Renal pelvis (tissue), 12 donors: ENCODE data around the gene ECE2. TPM values are rescaled to one million over a fixed set of nuclear protein-coding genes. Genes with fewer than 3 reads are reported as not detected.

Experiments
- DNase-seq: peaks from one replicate; pipeline ENCODE4 v3.0.0-alpha.2; 2013
- long read RNA-seq, 16 experiments: transcript quantifications; one replicate each; lab custom pipeline, GENCODE V29; 2026
- polyA plus RNA-seq, 3 donors: library from polyadenylated mRNA; unstranded; fragments of 120-200 nt; gene quantifications; one replicate each; pipeline ENCODE4 v1.2.1, GENCODE V29; 2013; ENCODE audit not compliant: insufficient read length in 3 of 3

ECE2 gene
- under 1 TPM in 2 of 3 donors, not detected in 1; 0.04 to 0.10 TPM for polyA plus RNA-seq
- long read RNA-seq, donor 1 = 0 reads
- long read RNA-seq, donor 2 = 0 reads
- long read RNA-seq, donor 3 = 0 reads
- long read RNA-seq, donor 4 = 0 reads
- long read RNA-seq, donor 5 = 0 reads
- long read RNA-seq, donor 6 = 0 reads
- long read RNA-seq, donor 7 = 0 reads
- long read RNA-seq, donor 8 = 0 reads
- long read RNA-seq, donor 9 = 0 reads
- long read RNA-seq, donor 10 = 0 reads
- long read RNA-seq, donor 11 = 0 reads
- long read RNA-seq, donor 12 = 0 reads
- long read RNA-seq, donor 13 = 0 reads
- long read RNA-seq, donor 14 = 0 reads
- long read RNA-seq, donor 15 = 0 reads
- long read RNA-seq, donor 16 = 0 reads

- no peak for DNase-seq
Measured at GRCh38 chr3:184275961-184276910, at the start of gene ECE2. Gene ECE2, plus strand, starts transcription at chr3:184276022. Its CDS starts 132 bp downstream, at chr3:184276154.

- DNase-seq = no peak
Measured at GRCh38 chr3:184227481-184227935, 48.3 kb upstream of the ECE2 start.

- DNase-seq = no peak
Measured at GRCh38 chr3:184228376-184229137, 47.3 kb upstream of the ECE2 start.

GRCh38 chr3:184229394-184230080 lies 46.3 kb upstream of the ECE2 start, which contains the start of gene VWA5B2:
Gene VWA5B2, plus strand, starts transcription at chr3:184229585. Its CDS starts 944 bp downstream, at chr3:184230529.
- DNase-seq = no peak

- no peak for DNase-seq
Measured at GRCh38 chr3:184230081-184230602, 45.7 kb upstream of the ECE2 start.

GRCh38 chr3:184230603-184231528 lies 45.0 kb upstream of the ECE2 start:
- DNase-seq = no peak

GRCh38 chr3:184231671-184232070 lies 44.2 kb upstream of the ECE2 start:
- DNase-seq = no peak

GRCh38 chr3:184233127-184233843 lies 42.5 kb upstream of the ECE2 start:
- no peak for DNase-seq

GRCh38 chr3:184234224-184234623 lies 41.6 kb upstream of the ECE2 start:
- DNase-seq = no peak

- no peak for DNase-seq
Measured at GRCh38 chr3:184234671-184235380, 41.0 kb upstream of the ECE2 start.

GRCh38 chr3:184235381-184236032 lies 40.3 kb upstream of the ECE2 start:
- no peak for DNase-seq

- no peak for DNase-seq
Measured at GRCh38 chr3:184236033-184236410, 39.8 kb upstream of the ECE2 start.

- no peak for DNase-seq
Measured at GRCh38 chr3:184236636-184237035, 39.2 kb upstream of the ECE2 start.

- DNase-seq = no peak
Measured at GRCh38 chr3:184237211-184237610, 38.6 kb upstream of the ECE2 start.

GRCh38 chr3:184237807-184238206 lies 38.0 kb upstream of the ECE2 start:
- no peak for DNase-seq

GRCh38 chr3:184238246-184238818 lies 37.5 kb upstream of the ECE2 start:
- no peak for DNase-seq

GRCh38 chr3:184239221-184239620 lies 36.6 kb upstream of the ECE2 start:
- DNase-seq = no peak

GRCh38 chr3:184239708-184240107 lies 36.1 kb upstream of the ECE2 start:
- no peak for DNase-seq
